ENCODE results near the gene OR51D1.

OR51D1 gene

GRCh38 chr11:4644233-4644632, 7.0 kb downstream of the OR51D1 start:
- no peak for DNase-seq (ENCODE audit: low read depth)

GRCh38 chr11:4645974-4646373, 8.7 kb downstream of the OR51D1 start:
- DNase-seq (ENCODE audit: low read depth) = no peak

GRCh38 chr11:4647766-4648165, 10.5 kb downstream of the OR51D1 start:
- no peak for DNase-seq (ENCODE audit: low read depth)

GRCh38 chr11:4654635-4655369, 17.5 kb downstream of the OR51D1 start:
- DNase-seq (ENCODE audit: low read depth) = no peak

- no peak for DNase-seq (ENCODE audit: low read depth)
Observed at GRCh38 chr11:4658629-4659445, 21.6 kb downstream of the OR51D1 start.

- DNase-seq (ENCODE audit: low read depth) = no peak
Observed at GRCh38 chr11:4662876-4663275, 25.6 kb downstream of the OR51D1 start.

GRCh38 chr11:4664183-4664582, 26.9 kb downstream of the OR51D1 start:
- no peak for DNase-seq (ENCODE audit: low read depth)

- DNase-seq (ENCODE audit: low read depth) = no peak
Observed at GRCh38 chr11:4664786-4665185, 27.5 kb downstream of the OR51D1 start.

GRCh38 chr11:4665424-4665823, 28.1 kb downstream of the OR51D1 start:
- no peak for DNase-seq (ENCODE audit: low read depth)

GRCh38 chr11:4671741-4672140, 34.5 kb downstream of the OR51D1 start:
- no peak for DNase-seq (ENCODE audit: low read depth)

GRCh38 chr11:4672470-4672869, 35.2 kb downstream of the OR51D1 start:
- DNase-seq (ENCODE audit: low read depth) = no peak

- no peak for DNase-seq (ENCODE audit: low read depth)
Observed at GRCh38 chr11:4673781-4674180, 36.5 kb downstream of the OR51D1 start.

GRCh38 chr11:4677948-4678347, 40.7 kb downstream of the OR51D1 start:
- DNase-seq (ENCODE audit: low read depth) = no peak

- DNase-seq (ENCODE audit: low read depth) = no peak
Observed at GRCh38 chr11:4680341-4680740, 43.1 kb downstream of the OR51D1 start.

- no peak for DNase-seq (ENCODE audit: low read depth)
Observed at GRCh38 chr11:4682623-4683419, 45.5 kb downstream of the OR51D1 start.

- no peak for DNase-seq (ENCODE audit: low read depth)
Observed at GRCh38 chr11:4684631-4685285, 47.5 kb downstream of the OR51D1 start.

Data from activated T-helper 9 cell treated with anti-CD3 and anti-CD28 coated beads, Interleukin-2, amount 50 U/mL, for 16 hours (primary cell).